ENCODE results near the gene LIMCH1.

GRCh38 chr4:41602113-41602512, 64.2 kb downstream of the LIMCH1 start:
- TF ChIP-seq POLR2AphosphoS5 (IDR thresholded peaks at IDR 0.05; ENCODE audit: low read depth, low read length) (no peak), POLR2A (IDR thresholded peaks at IDR 0.05; ENCODE audit: low read depth, low read length) (no peak)

Measured in GM12891 (cell line).